ENCODE results near the gene GPD2. TPM values are rescaled to one million over a fixed set of nuclear protein-coding genes. Genes with fewer than 3 reads are reported as not detected.

Gene GPD2
- total and polyA plus RNA-seq, 2 of the 8 experiments (the other 6 are each of a cell fraction or from before 2014, with no cell fraction given): 8.4 to 43.1 TPM

- no peak overlapping the region for H2AK5ac ChIP-seq (ENCODE audit: low read depth, low read length)
- no peak overlapping the region for H2BK12ac ChIP-seq (ENCODE audit: low read depth, low read length)
- H3K14ac ChIP-seq (ENCODE audit: insufficient read length): no peak overlapping the region
- H2BK5ac ChIP-seq (ENCODE audit: low read depth, low read length): no peak overlapping the region
- H3K36me3 ChIP-seq (ENCODE audit: control insufficient read depth in 2 of 4, insufficient read depth in 4 of 4, low read length in 3 of 4): no peaks in the 10 kb centered on the region; a peak in 1 of 8 replicates
- no peak overlapping the region for H3K27ac ChIP-seq (ENCODE audit: low read depth, low read length)
- CTCF ChIA-PET (ENCODE audit: partially characterized antibody): no interaction called here
- no peaks in the 10 kb centered on the region for H4K20me1 ChIP-seq (replicated peaks in 1 of 2; ENCODE audit: control insufficient read depth in 1 of 2, insufficient read depth in 2 of 2, low read length in 2 of 2)
- no peak overlapping the region for H2BK20ac ChIP-seq (ENCODE audit: low read length)
- DNase-seq (ENCODE audit: low read depth in 1 of 2, low spot score in 2 of 2) (no peak), FAIRE-seq (no peak)
- no peak overlapping the region for H2BK120ac ChIP-seq (replicated peaks; ENCODE audit: low read depth, low read length)
- H3K79me1 ChIP-seq (ENCODE audit: low read depth, low read length): no peaks in the 10 kb centered on the region
- no peak overlapping the region for H3K18ac ChIP-seq (ENCODE audit: extremely low read depth, low read length)
- POLR2A ChIA-PET (ENCODE audit: partially characterized antibody): no interaction called here
- H3K4me2 ChIP-seq (ENCODE audit: insufficient read depth in 1 of 2, low read depth in 2 of 2, low read length in 2 of 2): no peak overlapping the region
- no peak overlapping the region for H4K91ac ChIP-seq (replicated peaks; ENCODE audit: insufficient read length, low read length)
- H3K9me3 ChIP-seq (ENCODE audit: insufficient read depth in 2 of 2, low read depth in 1 of 2, low read length in 1 of 2): no peaks in the 10 kb centered on the region
- peaks cover 0 to 3% (median 0%) of the 10 kb centered on the region in 4 experiments; a peak in 1 of 7 replicates for H3K4me1 ChIP-seq (replicated peaks in 1 of 4; ENCODE audit: control insufficient read depth in 3 of 4, insufficient read depth in 4 of 4, low read length in 3 of 4)
- no peaks in the 10 kb centered on the region for H3K23me2 ChIP-seq (ENCODE audit: low read depth, low read length)
- no peak overlapping the region for H2BK15ac ChIP-seq (ENCODE audit: low read length)
- no peaks in the 10 kb centered on the region for H3K79me2 ChIP-seq (ENCODE audit: control insufficient read depth in 1 of 2, insufficient read depth in 2 of 2, low read length in 2 of 2)
- H3K9ac ChIP-seq (replicated peaks in 1 of 4; ENCODE audit: extremely low read depth in 1 of 4, low read depth in 3 of 4, low read length in 3 of 4): no peak overlapping the region
- H4K8ac ChIP-seq (ENCODE audit: extremely low read depth, insufficient read depth, low read length): no peak overlapping the region
- no peak overlapping the region for H3K23ac ChIP-seq (ENCODE audit: insufficient read length)
- H3K4ac ChIP-seq (replicated peaks; ENCODE audit: insufficient read length, low read depth, low read length): no peak overlapping the region
- no peak overlapping the region for H3K56ac ChIP-seq (replicated peaks; ENCODE audit: insufficient read length, low read depth, low read length)
- H3K27me3 ChIP-seq (replicated peaks in 1 of 4; ENCODE audit: control insufficient read depth in 3 of 4, extremely low read depth in 1 of 4, insufficient read depth in 3 of 4, low read length in 3 of 4): peaks cover 0 to 1% (median 0%) of the 10 kb centered on the region in 4 experiments; a peak in 1 of 7 replicates
- no peak overlapping the region for H3K4me3 ChIP-seq (ENCODE audit: extremely low read depth in 1 of 4, insufficient read depth in 2 of 4, low read depth in 3 of 4, low read length in 4 of 4)
- 95% methylated on average over 1 of the region's 1 CpG; no CpG with 5 or more reads in 1 of the 2 experiments for WGBS, 2 experiments (ENCODE audit: extremely low coverage in 1 of 2, insufficient coverage in 1 of 2, insufficient read length in 1 of 2, insufficient replicate concordance in 2 of 2, low coverage in 1 of 2, low lambda C conversion rate in 2 of 2, missing lambda C conversion rate in 1 of 2)
- no peak overlapping the region for H4K5ac ChIP-seq (ENCODE audit: insufficient read length, low read depth, low read length)
- no peak overlapping the region for H2AFZ ChIP-seq (ENCODE audit: low read length)
- TF ChIP-seq SIX5 (IDR thresholded peaks at IDR 0.05; ENCODE audit: low read depth, low read length) (no peak), BACH1 (IDR thresholded peaks at IDR 0.05; ENCODE audit: low read length) (no peak), TEAD4 (IDR thresholded peaks at IDR 0.05; ENCODE audit: low read depth, low read length) (no peak)
Observed at GRCh38 chr2:156427074-156427473, 9.1 kb upstream of the GPD2 start.

Data from H1 (cell line).